B cell (primary cell): ENCODE data around the gene HIP1.

Experiments used
- EZH2 ChIP-seq: IDR thresholded peaks from 2 replicates; pipeline ENCODE4 v1.6.1; 2012; ENCODE audit warnings: borderline replicate concordance, low read depth, mild to moderate bottlenecking, moderate library complexity, low read length; ENCODE audit not compliant: insufficient read depth, poor library complexity, severe bottlenecking
- TF ChIP-seq, protein P1 (sequence below): fragments of 200-600 bp; IDR thresholded peaks from one replicate; pipeline ENCODE4 v1.8.0; 2022; ENCODE audit warnings: antibody characterized with exemption, mild to moderate bottlenecking

DNA sequence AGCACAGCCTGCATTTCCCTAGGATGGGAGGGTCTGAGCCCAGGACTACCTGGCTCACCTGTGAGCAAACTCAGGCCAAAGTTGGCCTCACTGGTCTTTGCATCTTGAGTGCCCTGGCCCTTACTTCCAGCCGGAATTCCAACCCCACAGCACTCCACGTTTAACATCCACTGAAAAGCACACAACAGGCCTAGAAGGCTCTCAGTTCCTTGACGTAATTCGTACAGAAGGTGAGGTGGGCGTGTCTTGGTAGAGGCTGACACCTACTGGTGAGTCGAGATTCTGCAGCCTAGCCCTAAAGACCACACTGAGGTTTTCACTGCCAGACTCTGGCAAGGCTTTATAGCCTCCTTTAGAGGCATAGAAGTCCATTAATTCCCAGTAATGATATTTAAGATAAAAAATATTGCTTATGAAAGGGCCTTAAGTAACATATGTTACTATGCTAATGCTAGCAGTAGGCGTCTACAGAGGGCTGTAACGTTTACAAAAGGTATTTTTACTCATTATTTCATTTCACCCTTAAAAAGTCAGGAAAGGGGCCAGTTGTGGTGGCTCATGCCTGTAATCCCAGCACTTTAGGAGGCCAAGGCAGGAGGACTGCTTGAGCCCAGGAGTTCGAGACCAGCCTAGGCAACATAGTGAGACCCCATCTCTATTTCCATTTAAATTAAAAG lies 95.8 kb downstream of the HIP1 start:
- TF ChIP-seq, protein P1, sequence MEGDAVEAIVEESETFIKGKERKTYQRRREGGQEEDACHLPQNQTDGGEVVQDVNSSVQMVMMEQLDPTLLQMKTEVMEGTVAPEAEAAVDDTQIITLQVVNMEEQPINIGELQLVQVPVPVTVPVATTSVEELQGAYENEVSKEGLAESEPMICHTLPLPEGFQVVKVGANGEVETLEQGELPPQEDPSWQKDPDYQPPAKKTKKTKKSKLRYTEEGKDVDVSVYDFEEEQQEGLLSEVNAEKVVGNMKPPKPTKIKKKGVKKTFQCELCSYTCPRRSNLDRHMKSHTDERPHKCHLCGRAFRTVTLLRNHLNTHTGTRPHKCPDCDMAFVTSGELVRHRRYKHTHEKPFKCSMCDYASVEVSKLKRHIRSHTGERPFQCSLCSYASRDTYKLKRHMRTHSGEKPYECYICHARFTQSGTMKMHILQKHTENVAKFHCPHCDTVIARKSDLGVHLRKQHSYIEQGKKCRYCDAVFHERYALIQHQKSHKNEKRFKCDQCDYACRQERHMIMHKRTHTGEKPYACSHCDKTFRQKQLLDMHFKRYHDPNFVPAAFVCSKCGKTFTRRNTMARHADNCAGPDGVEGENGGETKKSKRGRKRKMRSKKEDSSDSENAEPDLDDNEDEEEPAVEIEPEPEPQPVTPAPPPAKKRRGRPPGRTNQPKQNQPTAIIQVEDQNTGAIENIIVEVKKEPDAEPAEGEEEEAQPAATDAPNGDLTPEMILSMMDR = peak; percentile 86
- TF ChIP-seq EZH2 = no peak
